Measurements from ENCODE around the gene CHRNB4. TPM values are rescaled to one million over a fixed set of nuclear protein-coding genes. Genes with fewer than 3 reads are reported as not detected.

The CHRNB4 gene
- total and polyA plus RNA-seq, 2 donors (not counting 1 experiment from before 2014, with no cell fraction given) = not detected

DNA sequence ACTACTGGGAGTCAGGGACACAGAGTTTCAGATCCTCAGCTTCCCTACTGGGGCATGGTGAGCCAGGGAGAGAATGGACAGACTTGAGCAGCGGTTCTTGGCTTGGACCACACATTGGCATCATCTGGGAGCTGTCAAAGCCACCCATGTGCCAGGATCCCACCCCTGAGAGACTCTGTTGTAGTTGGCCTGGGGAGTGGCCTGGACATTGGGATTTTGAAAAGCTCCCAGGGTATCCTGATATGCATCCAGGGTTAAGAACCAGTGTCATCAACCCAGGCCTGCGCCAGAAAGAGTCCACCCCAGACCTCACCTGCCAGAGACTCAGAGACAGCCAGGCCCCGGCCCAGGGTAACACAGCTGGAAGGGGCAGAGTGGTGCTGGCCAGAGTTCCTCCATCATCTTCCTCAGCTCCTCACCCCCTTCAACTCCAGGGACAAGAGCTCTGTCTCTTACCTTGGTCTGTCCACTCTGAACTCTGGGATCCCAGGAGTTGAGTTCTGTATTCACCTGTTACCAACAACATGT is 33.0 kb upstream of the CHRNB4 start:
- no peak for TF ChIP-seq EZH2 (IDR thresholded peaks at IDR 0.05; ENCODE audit: borderline replicate concordance, insufficient read depth, low read depth, low read length, poor library complexity, severe bottlenecking)
- no peak for TF ChIP-seq CTCF (IDR thresholded peaks at IDR 0.05)
- POLR2A ChIA-PET = no interaction called here
- ATAC-seq (ENCODE audit: low read depth) = no peak

DNA sequence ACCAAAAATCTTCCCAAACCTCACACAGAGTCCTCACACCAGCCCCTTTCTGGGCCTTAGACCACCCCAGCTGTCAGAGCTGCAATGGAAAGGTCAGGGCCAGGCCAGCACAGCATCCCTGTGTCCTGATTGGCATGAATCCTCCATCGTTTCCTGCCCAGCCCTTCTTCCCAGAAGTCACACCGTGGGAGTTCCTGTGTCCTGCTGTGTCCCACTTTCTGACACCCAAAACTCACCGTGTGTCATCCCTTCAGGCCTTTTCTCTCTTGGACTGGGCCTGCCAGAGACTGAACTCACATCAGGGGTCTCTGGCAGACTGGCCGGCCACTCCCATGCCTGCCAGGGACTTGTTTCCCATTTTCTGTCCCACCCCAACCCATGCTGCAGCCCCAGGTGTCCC is 32.5 kb upstream of the CHRNB4 start:
- CTCF ChIA-PET = no interaction called here
- Histone ChIP-seq H3K9me3 (ENCODE audit: control extremely low read depth in 1 of 3, control insufficient read depth in 2 of 3, insufficient read depth in 1 of 3, low read length in 2 of 3) (peaks cover 0 to 6% (median 0%) of the 10 kb centered on the region in 3 donors), H4K20me1 (ENCODE audit: control insufficient read depth, insufficient read depth, low read length, poor library complexity, severe bottlenecking) (no peaks in the 10 kb centered on the region), H3K27ac (ENCODE audit: low read length in 2 of 2) (no peak overlapping the region), H3K79me2 (ENCODE audit: control insufficient read depth, insufficient read depth, low read length) (no peaks in the 10 kb centered on the region), H3K9ac (ENCODE audit: low read length) (no peak overlapping the region), H3K4me3 (ENCODE audit: control extremely low read depth in 1 of 5, extremely low read depth in 1 of 5, insufficient read depth in 1 of 5, low read depth in 2 of 5, low read length in 4 of 5) (no peak overlapping the region), H2AFZ (ENCODE audit: insufficient read depth, low read depth, low read length, poor library complexity, severe bottlenecking) (no peak overlapping the region), H3K4me1 (ENCODE audit: control insufficient read depth in 2 of 2, insufficient read depth in 2 of 2, low read length in 2 of 2) (no peaks in the 10 kb centered on the region), H3K4me2 (replicated peaks; ENCODE audit: low read depth, low read length, poor library complexity, severe bottlenecking) (no peak overlapping the region), H3K27me3 (replicated peaks in 1 of 4; ENCODE audit: control extremely low read depth in 1 of 4, control insufficient read depth in 3 of 4, insufficient read depth in 4 of 4, low read length in 3 of 4) (no peaks in the 10 kb centered on the region), H3K36me3 (replicated peaks in 1 of 2; ENCODE audit: control extremely low read depth in 1 of 2, control insufficient read depth in 1 of 2, extremely low read depth in 1 of 2, insufficient read depth in 2 of 2, low read length in 1 of 2) (no peaks in the 10 kb centered on the region)
- 69% methylated on average over 4 of the region's 4 CpGs for WGBS (ENCODE audit: insufficient coverage)
- no peak for TF ChIP-seq EZH2 (IDR thresholded peaks at IDR 0.05; ENCODE audit: borderline replicate concordance, insufficient read depth, low read depth, low read length, poor library complexity, severe bottlenecking)
- no peak for TF ChIP-seq CTCF (IDR thresholded peaks at IDR 0.05)
- H3K27me3 Mint-ChIP-seq = peaks cover 3% of the 10 kb centered on the region
- POLR2A ChIA-PET = no interaction called here
- H3K4me3 Mint-ChIP-seq = no peak overlapping the region
- no peaks in the 10 kb centered on the region for H3K4me1 Mint-ChIP-seq
- no peak overlapping the region for H3K27ac Mint-ChIP-seq
- intact Hi-C loops (cut with micrococcal nuclease) = no loop called here
- DNase-seq (no peak), ATAC-seq (ENCODE audit: low read depth) (no peak)
- no peaks in the 10 kb centered on the region for H3K9me3 Mint-ChIP-seq (ENCODE audit: insufficient read depth)

More for the DNA sequence above, 33.0 kb upstream of the CHRNB4 start:
- Histone ChIP-seq H3K4me1 (ENCODE audit: control insufficient read depth in 2 of 2, insufficient read depth in 2 of 2, low read length in 2 of 2) (no peaks in the 10 kb centered on the region), H3K9me3 (ENCODE audit: control extremely low read depth in 1 of 3, control insufficient read depth in 2 of 3, insufficient read depth in 1 of 3, low read length in 2 of 3) (peaks cover 0 to 6% (median 0%) of the 10 kb centered on the region in 3 donors), H4K20me1 (ENCODE audit: control insufficient read depth, insufficient read depth, low read length, poor library complexity, severe bottlenecking) (no peaks in the 10 kb centered on the region), H3K27ac (ENCODE audit: low read length in 2 of 2) (no peak overlapping the region), H3K27me3 (replicated peaks in 1 of 4; ENCODE audit: control extremely low read depth in 1 of 4, control insufficient read depth in 3 of 4, insufficient read depth in 4 of 4, low read length in 3 of 4) (no peaks in the 10 kb centered on the region), H3K36me3 (replicated peaks in 1 of 2; ENCODE audit: control extremely low read depth in 1 of 2, control insufficient read depth in 1 of 2, extremely low read depth in 1 of 2, insufficient read depth in 2 of 2, low read length in 1 of 2) (no peaks in the 10 kb centered on the region), H2AFZ (ENCODE audit: insufficient read depth, low read depth, low read length, poor library complexity, severe bottlenecking) (no peak overlapping the region), H3K4me2 (replicated peaks; ENCODE audit: low read depth, low read length, poor library complexity, severe bottlenecking) (no peak overlapping the region), H3K9ac (ENCODE audit: low read length) (no peak overlapping the region), H3K4me3 (ENCODE audit: control extremely low read depth in 1 of 5, extremely low read depth in 1 of 5, insufficient read depth in 1 of 5, low read depth in 2 of 5, low read length in 4 of 5) (no peak overlapping the region), H3K79me2 (ENCODE audit: control insufficient read depth, insufficient read depth, low read length) (no peaks in the 10 kb centered on the region)
- Mint-ChIP-seq H3K9me3 (ENCODE audit: insufficient read depth) (no peaks in the 10 kb centered on the region), H3K4me3 (no peak overlapping the region), H3K27me3 (no peaks in the 10 kb centered on the region), H3K4me1 (no peaks in the 10 kb centered on the region), H3K27ac (no peak overlapping the region)
- no peak for DNase-seq
- CTCF ChIA-PET = no interaction called here
- intact Hi-C loops (cut with micrococcal nuclease) = no loop called here
- WGBS (ENCODE audit: insufficient coverage) = 72% methylated on average over 3 of the region's 3 CpGs
